ENCODE measurements around the gene PBX1.
"Not testable (repeated sequence)": the region's sequence is repeated elsewhere in the genome, so short reads cannot be mapped to it uniquely, and the experiment has no call there.

Gene PBX1

GRCh38 chr1:164558461-164559341 lies at the start of gene PBX1:
TSS of gene PBX1 (plus strand) at chr1:164559184.
- peak; percentile 98 for DNase-seq

- no peak for DNase-seq
These were observed 48.5 kb upstream of the PBX1 start for GRCh38 chr1:164510435-164510834.

DNA sequence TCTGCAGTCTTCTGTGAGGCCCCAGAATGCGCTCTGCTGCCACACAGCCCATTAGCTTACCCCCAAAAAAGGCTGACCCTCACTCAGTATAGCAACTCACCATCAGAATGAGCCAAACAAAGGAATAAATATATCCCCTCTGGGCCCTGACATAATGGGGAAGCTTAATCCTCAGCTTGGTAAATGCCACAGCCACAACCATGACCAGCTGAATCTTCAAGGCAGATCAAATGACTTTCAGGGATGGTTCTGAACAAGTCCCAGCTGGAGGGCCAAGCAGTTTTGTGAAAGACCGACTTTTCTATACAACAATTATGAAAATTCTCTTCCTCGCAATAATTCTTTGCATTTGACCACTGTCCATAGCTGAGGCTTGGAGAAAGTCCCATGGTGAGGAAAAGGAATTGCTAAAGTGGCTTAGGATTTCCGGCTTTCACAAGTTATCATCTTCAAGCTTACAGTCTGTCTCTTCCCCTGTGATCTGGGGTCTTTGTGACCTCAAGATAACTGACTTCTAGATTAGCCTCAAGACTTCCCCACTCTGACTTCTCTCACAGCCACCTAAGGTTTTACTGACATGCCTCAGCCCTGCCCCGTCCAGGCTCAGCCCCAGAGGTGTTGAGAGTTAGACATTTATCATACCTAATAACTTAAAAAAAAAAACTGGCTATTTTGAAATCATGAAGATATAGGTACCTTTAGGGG lies 47.8 kb upstream of the PBX1 start:
- no peak for DNase-seq

GRCh38 chr1:164515231-164515630 lies 43.8 kb upstream of the PBX1 start:
- DNase-seq = no peak

DNA sequence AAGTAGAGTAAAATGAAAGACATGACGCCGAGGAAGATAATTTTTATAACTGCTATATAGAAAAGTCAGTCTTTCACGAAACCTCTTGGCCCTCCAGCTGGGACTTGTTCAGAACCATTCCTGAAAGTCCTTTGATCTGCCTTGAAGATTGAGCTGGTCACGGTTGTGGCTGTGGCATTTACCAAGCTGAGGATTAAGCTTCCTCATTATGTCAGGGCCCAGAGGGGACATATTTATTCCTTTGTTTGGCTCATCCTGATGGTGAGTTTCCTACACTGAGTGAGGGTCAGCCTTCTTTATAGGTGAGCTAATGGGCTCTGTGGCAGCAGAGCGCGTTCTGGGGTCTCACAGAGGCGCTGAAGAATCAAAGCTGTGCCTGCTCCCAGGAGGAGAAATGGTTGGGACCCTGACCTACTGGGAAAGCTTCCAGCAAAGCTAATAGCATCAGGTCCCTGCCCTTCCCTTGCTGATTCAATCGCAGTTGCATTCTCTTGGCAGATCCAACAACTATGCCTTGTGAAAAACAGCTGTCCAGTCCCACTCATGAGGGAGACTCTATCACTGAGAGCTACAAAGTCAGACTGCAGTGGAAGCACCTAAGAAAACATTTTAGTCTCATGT lies 43.2 kb upstream of the PBX1 start:
- DNase-seq = peak; percentile 25

DNA sequence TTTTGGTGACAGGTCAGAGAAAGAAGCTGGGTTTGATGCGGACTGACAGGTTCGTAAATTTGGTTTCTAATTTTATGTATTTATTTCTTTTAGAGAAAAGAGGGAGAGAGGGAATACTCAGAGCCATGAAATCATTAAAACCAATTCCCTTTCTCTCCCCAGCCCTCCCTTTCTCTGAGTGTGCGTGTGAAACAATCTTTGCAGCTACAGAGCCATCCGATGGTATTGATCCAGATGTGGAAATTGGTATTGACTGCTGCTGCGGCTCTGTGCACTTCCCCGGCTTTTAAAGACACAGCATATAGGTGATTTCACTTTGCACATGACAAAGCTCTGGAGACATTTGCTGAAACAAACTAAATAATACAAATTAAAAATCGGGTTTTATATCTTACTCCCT lies 42.4 kb upstream of the PBX1 start:
- no peak for DNase-seq

DNA sequence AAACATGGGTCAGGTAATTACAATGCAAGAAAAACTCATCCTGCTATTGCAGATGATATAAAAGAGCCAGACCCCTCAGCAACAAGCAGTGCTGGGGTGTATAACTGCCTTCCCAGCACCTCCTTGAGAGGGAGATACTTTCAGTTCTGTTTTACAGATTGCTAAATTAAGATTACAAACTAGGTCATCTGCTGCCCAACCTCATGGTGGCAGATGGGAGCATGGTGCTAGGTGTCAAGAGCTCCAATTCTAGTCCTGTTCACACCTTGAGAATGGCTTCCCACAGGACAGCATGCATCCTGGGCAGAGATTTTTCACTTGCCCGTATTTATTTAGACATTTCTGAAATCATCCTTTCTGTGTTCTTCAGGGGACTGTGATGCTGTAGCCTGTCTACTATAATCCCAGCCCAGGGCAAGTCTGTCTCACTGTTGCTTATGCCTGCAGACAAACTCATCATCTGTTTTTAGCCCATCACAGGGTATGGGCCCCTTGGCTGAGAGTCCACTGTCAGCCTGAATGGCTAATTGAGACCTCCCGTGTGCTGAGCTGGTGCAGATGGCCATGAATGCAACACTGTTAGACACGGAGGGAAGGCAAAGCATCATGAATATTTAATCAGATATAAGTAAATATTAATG lies 40.2 kb upstream of the PBX1 start:
- DNase-seq = no peak

DNA sequence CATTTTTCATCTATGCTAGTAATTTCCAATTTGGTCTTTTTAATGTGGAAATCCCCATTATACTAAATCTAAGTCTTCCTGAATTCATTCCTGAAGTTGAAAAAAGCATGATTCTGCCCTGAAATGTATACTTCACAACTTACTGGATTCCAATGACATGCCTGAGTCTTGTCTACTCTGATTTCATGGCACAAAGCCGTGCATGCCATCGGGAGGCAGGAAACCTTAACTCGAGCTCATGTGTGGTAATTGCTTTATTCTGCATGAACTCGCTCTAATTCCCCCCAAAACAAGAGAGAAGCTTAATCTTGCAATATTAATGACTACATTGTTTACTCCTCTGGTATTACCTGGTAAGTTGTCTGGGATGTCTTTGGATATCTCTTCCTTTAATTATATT lies 39.6 kb upstream of the PBX1 start:
- no peak for DNase-seq

GRCh38 chr1:164524810-164525209 lies 34.2 kb upstream of the PBX1 start:
- DNase-seq = no peak

- DNase-seq = no peak
These were observed 23.9 kb upstream of the PBX1 start for GRCh38 chr1:164534863-164535610.

GRCh38 chr1:164552463-164552988 lies 6.5 kb upstream of the PBX1 start:
- DNase-seq = not testable (repeated sequence)

DNA sequence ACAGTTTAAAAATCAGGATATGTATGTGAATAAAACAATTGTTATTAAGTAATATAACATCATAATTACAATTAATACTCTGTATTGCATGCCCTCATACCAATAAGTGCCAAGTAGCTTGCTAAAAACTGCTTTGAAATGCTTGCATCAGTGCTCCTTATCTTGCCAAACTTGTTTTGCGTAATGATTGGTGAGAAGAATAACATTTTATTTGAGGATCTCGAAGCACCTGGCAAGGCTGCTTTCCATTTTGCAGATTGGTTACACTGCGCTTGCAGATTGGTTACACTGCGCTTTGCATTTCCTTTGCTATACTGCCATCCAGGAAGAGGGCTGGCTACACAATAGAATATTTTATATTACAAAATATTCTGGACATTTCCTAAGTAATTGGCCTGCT lies 1.7 kb upstream of the PBX1 start:
- no peak for DNase-seq

GRCh38 chr1:164559342-164560051 lies 513 bp downstream of the PBX1 start:
- DNase-seq = peak; percentile 62

DNA sequence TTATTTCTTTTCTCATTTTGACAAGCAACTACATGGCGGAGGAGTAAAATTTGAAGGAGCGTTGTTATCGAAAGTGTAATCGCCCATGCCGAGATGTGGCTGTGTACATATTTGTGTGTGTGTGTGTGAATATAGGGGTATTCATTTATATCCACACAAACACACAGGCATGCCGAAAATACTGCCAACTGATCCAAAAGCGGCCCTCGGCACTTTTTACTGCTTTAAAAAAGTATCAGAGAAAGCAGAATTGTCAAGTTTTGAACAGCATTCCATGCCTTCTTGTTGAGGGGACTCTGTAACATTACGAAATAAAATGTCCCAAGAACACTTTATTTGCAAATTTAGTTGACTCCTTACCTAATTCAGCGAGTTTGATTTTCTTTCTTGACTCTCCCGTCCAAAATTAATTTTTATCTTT lies 1.1 kb downstream of the PBX1 start:
- DNase-seq = no peak

GRCh38 chr1:164560556-164560955 lies 1.6 kb downstream of the PBX1 start:
- no peak for DNase-seq

GRCh38 chr1:164561007-164561406 lies 2.0 kb downstream of the PBX1 start:
- no peak for DNase-seq

- DNase-seq = no peak
These were observed 2.5 kb downstream of the PBX1 start for GRCh38 chr1:164561472-164561871.

- no peak for DNase-seq
These were observed 3.1 kb downstream of the PBX1 start for GRCh38 chr1:164562061-164562460.

GRCh38 chr1:164562511-164562910 lies 3.5 kb downstream of the PBX1 start:
- no peak for DNase-seq

- DNase-seq = no peak
These were observed 4.0 kb downstream of the PBX1 start for GRCh38 chr1:164562947-164563520.

DNA sequence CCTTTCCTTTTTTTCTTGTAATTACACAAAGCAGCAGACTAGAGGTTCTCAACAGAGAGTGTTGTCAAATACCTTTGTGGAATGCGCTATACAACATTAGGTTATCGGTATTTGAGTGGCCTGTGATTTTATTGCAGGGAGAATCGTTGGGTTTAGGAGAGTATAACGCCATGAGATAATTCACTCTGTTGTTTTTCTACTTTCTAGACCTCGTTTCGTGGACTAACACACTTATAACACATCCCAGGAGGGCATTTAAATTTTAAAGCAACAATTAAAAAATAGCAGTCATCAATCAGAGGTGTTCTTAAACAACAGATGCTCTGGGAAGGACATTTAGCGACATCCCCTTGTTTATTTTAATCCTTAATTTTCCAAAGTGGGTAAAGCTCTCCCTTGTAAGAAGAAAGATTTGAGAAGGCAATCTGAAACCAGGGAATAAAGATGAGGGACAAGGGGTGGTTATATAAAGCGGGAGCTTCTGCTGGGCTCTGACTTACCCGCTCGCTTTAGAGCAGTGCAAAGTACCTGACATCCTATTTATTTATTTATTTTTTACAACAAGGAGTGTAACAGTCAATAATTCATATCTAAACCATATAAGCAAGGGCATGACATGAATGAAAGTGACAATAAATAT lies 4.9 kb downstream of the PBX1 start:
- DNase-seq = no peak

Data from femur (tissue), 1 donor.